ENCODE results near the gene NCAPD2.

- no peak for TF ChIP-seq CTCF (IDR thresholded peaks at IDR 0.05)
- no peak for TF ChIP-seq POLR2A (IDR thresholded peaks at IDR 0.05)
Observed at GRCh38 chr12:6542209-6543009, 48.5 kb downstream of the NCAPD2 start.
